Parathyroid adenoma (tissue), 2 donors: Measurements from ENCODE around the gene S100A14.
"Not testable (repeated sequence)": the region's sequence is repeated elsewhere in the genome, so short reads cannot be mapped to it uniquely, and the experiment has no call there.

Experiments used
- H2AFZ ChIP-seq: fragments of 300-600 bp; sonication (generic); one replicate; pipeline ENCODE4 v1.7.0; 2017; ENCODE audit warnings: antibody characterized with exemption, mild to moderate bottlenecking
- H3K27ac ChIP-seq: fragments of 300-600 bp; sonication (generic); one replicate; pipeline ENCODE4 v1.7.0; 2017
- H3K27me3 ChIP-seq: fragments of 300-600 bp; sonication (generic); one replicate; pipeline ENCODE4 v1.7.0; 2017; ENCODE audit warnings: low read length; ENCODE audit not compliant: control insufficient read depth, insufficient read depth
- H3K36me3 ChIP-seq: fragments of 300-600 bp; sonication (generic); one replicate; pipeline ENCODE4 v1.7.0; 2017; ENCODE audit warnings: low read length; ENCODE audit not compliant: control insufficient read depth, insufficient read depth
- H3K4me1 ChIP-seq: fragments of 300-600 bp; sonication (generic); one replicate; pipeline ENCODE4 v1.7.0; 2017; ENCODE audit warnings: control low read depth
- H3K4me2 ChIP-seq: fragments of 300-600 bp; sonication (generic); one replicate; pipeline ENCODE4 v1.7.0; 2017; ENCODE audit warnings: low read length
- H3K4me3 ChIP-seq: fragments of 300-600 bp; sonication (generic); one replicate; pipeline ENCODE4 v1.7.0; 2017; ENCODE audit warnings: low read depth, low read length
- H3K79me2 ChIP-seq: fragments of 300-600 bp; sonication (generic); one replicate; pipeline ENCODE4 v1.7.0; 2017; ENCODE audit warnings: control low read depth
- H3K9ac ChIP-seq: fragments of 300-600 bp; sonication (generic); one replicate; pipeline ENCODE4 v1.7.0; 2017; ENCODE audit warnings: mild to moderate bottlenecking
- H3K9me3 ChIP-seq: fragments of 300-600 bp; sonication (generic); one replicate; pipeline ENCODE4 v1.7.0; 2017; ENCODE audit warnings: low read length; ENCODE audit not compliant: control insufficient read depth
- TF ChIP-seq, protein P1 (sequence below): fragments of 300-600 bp; sonication (generic); IDR thresholded peaks from one replicate; pipeline ENCODE4 v1.7.0; 2017; ENCODE audit warnings: antibody characterized with exemption, mild to moderate bottlenecking
- donor health status: primary hyperparathyroidism.

Gene S100A14

DNA sequence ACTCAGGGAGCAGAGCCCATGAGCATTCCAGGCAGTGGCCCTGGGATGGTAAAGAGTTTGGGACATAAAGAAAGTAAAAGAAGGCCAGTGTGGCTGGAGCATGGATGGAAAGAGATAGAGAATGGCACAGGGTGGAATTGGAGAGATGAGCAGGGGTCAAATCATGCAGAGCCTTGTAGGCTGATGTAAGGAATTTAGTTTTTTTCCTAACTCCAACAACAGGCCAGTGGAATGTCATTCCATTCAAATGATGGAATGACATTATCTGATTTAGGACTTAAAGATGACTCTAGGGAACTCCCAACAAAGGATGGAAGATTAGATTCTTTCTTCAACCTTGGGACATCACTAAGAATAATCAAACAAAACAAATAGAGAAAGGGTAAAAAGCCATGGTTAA is 37.6 kb downstream of the S100A14 start:
- H3K36me3 ChIP-seq, result no peaks in the 10 kb centered on the region
- H3K27me3 ChIP-seq, result no peaks in the 10 kb centered on the region
- no peak overlapping the region for H3K27ac ChIP-seq
- TF ChIP-seq, protein P1, sequence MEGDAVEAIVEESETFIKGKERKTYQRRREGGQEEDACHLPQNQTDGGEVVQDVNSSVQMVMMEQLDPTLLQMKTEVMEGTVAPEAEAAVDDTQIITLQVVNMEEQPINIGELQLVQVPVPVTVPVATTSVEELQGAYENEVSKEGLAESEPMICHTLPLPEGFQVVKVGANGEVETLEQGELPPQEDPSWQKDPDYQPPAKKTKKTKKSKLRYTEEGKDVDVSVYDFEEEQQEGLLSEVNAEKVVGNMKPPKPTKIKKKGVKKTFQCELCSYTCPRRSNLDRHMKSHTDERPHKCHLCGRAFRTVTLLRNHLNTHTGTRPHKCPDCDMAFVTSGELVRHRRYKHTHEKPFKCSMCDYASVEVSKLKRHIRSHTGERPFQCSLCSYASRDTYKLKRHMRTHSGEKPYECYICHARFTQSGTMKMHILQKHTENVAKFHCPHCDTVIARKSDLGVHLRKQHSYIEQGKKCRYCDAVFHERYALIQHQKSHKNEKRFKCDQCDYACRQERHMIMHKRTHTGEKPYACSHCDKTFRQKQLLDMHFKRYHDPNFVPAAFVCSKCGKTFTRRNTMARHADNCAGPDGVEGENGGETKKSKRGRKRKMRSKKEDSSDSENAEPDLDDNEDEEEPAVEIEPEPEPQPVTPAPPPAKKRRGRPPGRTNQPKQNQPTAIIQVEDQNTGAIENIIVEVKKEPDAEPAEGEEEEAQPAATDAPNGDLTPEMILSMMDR, result no peak
- H2AFZ ChIP-seq, result no peak overlapping the region
- H3K79me2 ChIP-seq, result no peaks in the 10 kb centered on the region
- no peaks in the 10 kb centered on the region for H3K9me3 ChIP-seq
- no peak overlapping the region for H3K4me3 ChIP-seq
- no peaks in the 10 kb centered on the region for H3K4me1 ChIP-seq
- H3K9ac ChIP-seq, result no peak overlapping the region
- H3K4me2 ChIP-seq, result no peak overlapping the region

DNA sequence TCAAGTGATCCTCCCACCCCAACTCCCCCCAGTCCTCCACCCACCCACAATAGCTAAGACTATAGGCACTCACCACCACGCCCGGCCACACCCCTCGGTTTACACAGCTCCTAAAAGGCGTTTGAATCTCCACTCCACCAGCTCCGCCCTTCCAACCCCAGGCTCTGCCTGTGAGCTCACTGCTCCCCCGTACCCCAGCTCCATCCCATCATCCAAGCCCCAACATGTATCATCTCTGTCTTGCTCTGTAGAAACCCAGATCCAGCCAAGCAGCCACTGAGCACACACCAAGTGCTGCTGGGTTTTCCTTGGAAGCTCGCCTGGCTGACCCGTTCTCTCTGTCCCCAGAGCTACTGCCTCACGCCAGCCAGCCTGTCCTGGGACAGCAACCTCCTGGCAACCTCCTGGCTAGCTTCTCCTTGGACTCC is 38.5 kb downstream of the S100A14 start:
- H3K9me3 ChIP-seq, result no peaks in the 10 kb centered on the region
- H3K27me3 ChIP-seq, result no peaks in the 10 kb centered on the region
- H3K9ac ChIP-seq, result no peak overlapping the region
- H3K4me1 ChIP-seq, result no peaks in the 10 kb centered on the region
- H3K27ac ChIP-seq, result no peak overlapping the region
- H3K4me3 ChIP-seq, result no peak overlapping the region
- H3K36me3 ChIP-seq, result no peaks in the 10 kb centered on the region
- H3K79me2 ChIP-seq, result no peaks in the 10 kb centered on the region
- no peak overlapping the region for H2AFZ ChIP-seq
- TF ChIP-seq, protein P1, result no peak
- H3K4me2 ChIP-seq, result no peak overlapping the region

DNA sequence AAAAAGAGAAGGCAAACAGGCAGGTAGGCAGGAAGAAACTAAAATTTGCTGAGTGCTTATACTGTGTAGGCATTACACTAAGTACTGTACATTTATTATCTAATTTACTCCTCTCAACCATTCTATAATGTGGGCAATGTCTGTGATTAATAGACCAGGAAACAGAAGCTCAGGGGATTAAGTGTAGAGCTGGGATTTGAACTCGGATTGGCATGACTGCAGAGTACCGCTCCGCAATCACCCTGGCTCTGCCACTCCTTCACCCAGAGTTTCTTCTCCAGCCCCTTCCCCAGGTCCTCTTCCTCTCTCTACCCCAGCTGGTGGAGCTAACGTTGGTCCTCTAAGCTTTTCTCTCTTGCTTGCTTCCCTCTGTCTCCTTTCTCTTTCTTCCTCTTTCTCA is 39.0 kb downstream of the S100A14 start:
- Histone ChIP-seq H3K9ac (no peak overlapping the region), H3K27ac (no peak overlapping the region), H3K4me3 (no peak overlapping the region), H3K9me3 (no peaks in the 10 kb centered on the region), H3K4me1 (no peaks in the 10 kb centered on the region), H2AFZ (no peak overlapping the region), H3K36me3 (no peaks in the 10 kb centered on the region), H3K4me2 (no peak overlapping the region), H3K27me3 (no peaks in the 10 kb centered on the region), H3K79me2 (no peaks in the 10 kb centered on the region)
- TF ChIP-seq, protein P1, result no peak

DNA sequence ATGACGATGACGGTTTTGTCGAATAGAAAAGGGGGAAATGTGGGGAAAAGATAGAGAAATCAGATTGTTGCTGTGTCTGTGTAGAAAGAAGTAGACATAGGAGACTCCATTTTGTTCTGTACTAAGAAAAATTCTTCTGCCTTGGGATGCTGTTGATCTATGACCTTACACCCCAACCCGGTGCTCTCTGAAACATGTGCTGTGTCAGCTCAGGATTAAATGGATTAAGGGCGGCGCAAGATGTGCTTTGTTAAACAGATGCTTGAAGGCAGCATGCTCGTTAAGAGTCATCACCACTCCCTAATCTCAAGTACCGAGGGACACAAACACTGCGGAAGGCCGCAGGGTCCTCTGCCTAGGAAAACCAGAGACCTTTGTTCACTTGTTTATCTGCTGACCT is 40.6 kb downstream of the S100A14 start:
- not testable (repeated sequence) for H3K9ac ChIP-seq, H3K4me3 ChIP-seq, H3K4me1 ChIP-seq, H3K27me3 ChIP-seq, H3K27ac ChIP-seq, H3K79me2 ChIP-seq, H3K36me3 ChIP-seq, H2AFZ ChIP-seq, H3K9me3 ChIP-seq, H3K4me2 ChIP-seq

DNA sequence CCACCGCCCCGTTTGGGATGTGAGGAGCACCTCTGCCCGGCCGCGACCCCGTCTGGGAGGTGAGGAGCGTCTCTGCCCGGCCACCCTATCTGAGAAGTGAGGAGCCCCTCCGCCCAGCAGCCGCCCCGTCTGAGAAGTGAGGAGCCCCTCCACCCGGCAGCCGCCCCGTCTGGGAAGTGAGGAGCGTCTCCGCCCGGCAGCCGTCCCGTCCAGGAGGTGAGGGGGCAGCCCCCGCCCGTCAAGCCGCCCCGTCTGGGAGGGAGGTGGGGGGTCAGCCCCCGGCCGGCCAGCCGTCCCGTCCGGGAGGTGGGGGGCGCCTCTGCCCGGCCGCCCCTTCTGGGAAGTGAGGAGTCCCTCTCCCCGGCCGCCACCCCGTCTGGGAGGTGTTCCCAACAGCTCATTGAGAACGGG is 41.0 kb downstream of the S100A14 start:
- not testable (repeated sequence) for H3K4me1 ChIP-seq, H3K27ac ChIP-seq, H3K4me3 ChIP-seq, H3K36me3 ChIP-seq, H3K27me3 ChIP-seq, H2AFZ ChIP-seq, H3K9ac ChIP-seq, H3K9me3 ChIP-seq, H3K4me2 ChIP-seq, H3K79me2 ChIP-seq

DNA sequence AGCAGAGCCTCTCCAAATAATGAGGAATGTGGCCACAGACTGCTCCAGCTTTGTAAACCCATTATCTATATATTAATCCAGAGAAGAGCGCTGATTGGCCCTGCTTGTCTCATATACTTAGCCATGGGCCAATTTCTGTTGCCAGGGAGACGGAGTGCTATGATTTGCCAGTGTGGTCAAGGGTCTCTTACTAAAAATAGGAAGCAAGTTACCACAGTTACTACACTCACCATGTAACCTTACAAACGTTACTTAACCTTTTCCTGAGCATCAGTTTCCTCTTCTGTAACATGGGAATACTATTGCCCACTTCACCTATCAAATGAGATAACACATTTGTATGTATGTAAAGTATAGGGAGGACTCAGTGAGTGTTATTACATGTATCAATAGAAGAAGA is 42.8 kb downstream of the S100A14 start:
- Histone ChIP-seq H3K4me3 (no peak overlapping the region), H2AFZ (no peak overlapping the region), H3K36me3 (no peaks in the 10 kb centered on the region), H3K9me3 (no peaks in the 10 kb centered on the region), H3K4me2 (no peak overlapping the region), H3K4me1 (no peaks in the 10 kb centered on the region), H3K79me2 (no peaks in the 10 kb centered on the region), H3K27ac (no peak overlapping the region), H3K27me3 (no peaks in the 10 kb centered on the region), H3K9ac (no peak overlapping the region)
- TF ChIP-seq, protein P1, result no peak
